Calu3 (cell line): ENCODE results near the gene G3BP1. TPM values are rescaled to one million over a fixed set of nuclear protein-coding genes. Genes with fewer than 3 reads are reported as not detected.

Source experiments
- BruUV-seq: library from RNA; stranded (reverse); fragments of 400-500 nt; replicated peaks from 2 replicates; lab custom pipeline; 2021; lab: Mats Ljungman, UMichigan
- CTCF ChIA-PET: fragments of 300-600 bp; sonication (Branson Sonifier 250); formaldehyde crosslinking; loops from one replicate; lab custom pipeline; 2022; ENCODE audit warnings: antibody characterized with exemption; lab: Charles Lee
- DNase-seq: peaks from one replicate; pipeline ENCODE4 v3.0.0; 2022
- H3K27ac Mint-ChIP-seq: one replicate; pipeline ENCODE4 v1.8.0; 2022; ENCODE audit warnings: mixed read lengths; ENCODE audit not compliant: unreplicated experiment
- H3K27me3 Mint-ChIP-seq: one replicate; pipeline ENCODE4 v1.8.0; 2022; ENCODE audit warnings: mixed read lengths; ENCODE audit not compliant: unreplicated experiment
- H3K36me3 Mint-ChIP-seq: one replicate; pipeline ENCODE4 v1.8.0; 2022; ENCODE audit warnings: mild to moderate bottlenecking, moderate library complexity, mixed read lengths; ENCODE audit not compliant: insufficient read depth, unreplicated experiment
- H3K4me1 Mint-ChIP-seq: one replicate; pipeline ENCODE4 v1.8.0; 2022; ENCODE audit warnings: mild to moderate bottlenecking, low read depth, mixed read lengths; ENCODE audit not compliant: unreplicated experiment
- H3K4me3 Mint-ChIP-seq: one replicate; pipeline ENCODE4 v1.8.0; 2022; ENCODE audit warnings: mild to moderate bottlenecking, low read depth, moderate library complexity, mixed read lengths; ENCODE audit not compliant: unreplicated experiment
- H3K9me3 Mint-ChIP-seq: one replicate; pipeline ENCODE4 v1.8.0; 2022; ENCODE audit warnings: low read depth, mixed read lengths; ENCODE audit not compliant: unreplicated experiment
- intact Hi-C: fragments of 100-400 bp; cut with micrococcal nuclease; formaldehyde crosslinking; loops from one replicate; pipeline ENCODE4 v1.10.0; 2022; ENCODE audit not compliant: unreplicated experiment
- total RNA-seq: library from RNA; stranded (reverse); gene quantifications from 2 replicates; pipeline ENCODE4 v1.2.3, GENCODE V29; 2022
- TF ChIP-seq, protein P1 (sequence below): fragments of 200-600 bp; IDR thresholded peaks from one replicate; pipeline ENCODE4 v1.8.0; 2022; ENCODE audit warnings: antibody characterized with exemption; ENCODE audit not compliant: unreplicated experiment

The G3BP1 gene
- total RNA-seq, 1 experiment from 2014 or later = 393 TPM

- Mint-ChIP-seq H3K9me3 (no peaks in the 10 kb centered on the region), H3K27me3 (no peaks in the 10 kb centered on the region), H3K4me1 (peaks cover 32% of the 10 kb centered on the region), H3K4me3 (no peak overlapping the region), H3K36me3 (peaks cover 45% of the 10 kb centered on the region), H3K27ac (no peak overlapping the region)
- DNase-seq = no peak
- BruUV-seq = no TSS peak
- TF ChIP-seq, protein P1, sequence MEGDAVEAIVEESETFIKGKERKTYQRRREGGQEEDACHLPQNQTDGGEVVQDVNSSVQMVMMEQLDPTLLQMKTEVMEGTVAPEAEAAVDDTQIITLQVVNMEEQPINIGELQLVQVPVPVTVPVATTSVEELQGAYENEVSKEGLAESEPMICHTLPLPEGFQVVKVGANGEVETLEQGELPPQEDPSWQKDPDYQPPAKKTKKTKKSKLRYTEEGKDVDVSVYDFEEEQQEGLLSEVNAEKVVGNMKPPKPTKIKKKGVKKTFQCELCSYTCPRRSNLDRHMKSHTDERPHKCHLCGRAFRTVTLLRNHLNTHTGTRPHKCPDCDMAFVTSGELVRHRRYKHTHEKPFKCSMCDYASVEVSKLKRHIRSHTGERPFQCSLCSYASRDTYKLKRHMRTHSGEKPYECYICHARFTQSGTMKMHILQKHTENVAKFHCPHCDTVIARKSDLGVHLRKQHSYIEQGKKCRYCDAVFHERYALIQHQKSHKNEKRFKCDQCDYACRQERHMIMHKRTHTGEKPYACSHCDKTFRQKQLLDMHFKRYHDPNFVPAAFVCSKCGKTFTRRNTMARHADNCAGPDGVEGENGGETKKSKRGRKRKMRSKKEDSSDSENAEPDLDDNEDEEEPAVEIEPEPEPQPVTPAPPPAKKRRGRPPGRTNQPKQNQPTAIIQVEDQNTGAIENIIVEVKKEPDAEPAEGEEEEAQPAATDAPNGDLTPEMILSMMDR = no peak
- CTCF ChIA-PET = interaction anchor here (0.7 to 1.7 kb wide), 3 partner anchors 10 to 26 kb away, joined by 6 read pairs; no protein-coding TSS in a partner anchor
- intact Hi-C loops = no loop called here
Observed at GRCh38 chr5:151751593-151751992, 20.2 kb upstream of the G3BP1 start.

DNA sequence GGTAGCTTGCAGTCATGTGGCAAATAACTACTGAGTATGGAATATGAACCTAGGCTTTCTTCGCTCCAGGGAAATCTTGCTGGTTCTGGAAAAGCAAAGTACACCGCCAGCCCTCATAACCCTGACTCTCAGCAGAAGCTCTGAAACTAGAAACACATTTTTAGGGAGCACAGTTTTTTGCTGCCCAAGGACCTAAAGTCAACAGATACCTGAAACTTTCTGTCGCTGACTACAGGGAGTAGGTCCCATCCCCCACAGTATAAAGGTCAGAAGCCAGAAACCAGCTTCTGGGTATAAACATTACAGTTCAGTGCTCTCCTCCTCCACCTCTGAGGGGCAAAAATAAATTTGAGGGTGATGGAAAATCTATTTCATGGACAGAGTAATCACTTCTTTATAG is 16.4 kb upstream of the G3BP1 start:
- peaks cover 56% of the 10 kb centered on the region for H3K4me1 Mint-ChIP-seq
- peaks cover 63% of the 10 kb centered on the region for H3K36me3 Mint-ChIP-seq
- no TSS peak for BruUV-seq
- DNase-seq = no peak
- no peaks in the 10 kb centered on the region for H3K9me3 Mint-ChIP-seq
- CTCF ChIA-PET = no interaction called here
- TF ChIP-seq, protein P1 = no peak
- H3K4me3 Mint-ChIP-seq = no peak overlapping the region
- no peak overlapping the region for H3K27ac Mint-ChIP-seq
- intact Hi-C loops = no loop called here
- H3K27me3 Mint-ChIP-seq = no peaks in the 10 kb centered on the region

GRCh38 chr5:151757233-151758140 is 14.3 kb upstream of the G3BP1 start:
- peak overlapping the region; percentile 89 for H3K4me3 Mint-ChIP-seq
- TF ChIP-seq, protein P1 = no peak
- no peaks in the 10 kb centered on the region for H3K9me3 Mint-ChIP-seq
- DNase-seq = peak; percentile 33
- H3K4me1 Mint-ChIP-seq = peaks cover 45% of the 10 kb centered on the region
- CTCF ChIA-PET = interaction anchor here (0.7 to 1.2 kb wide), 4 partner anchors 11 to 16 kb away, joined by 3 to 4 read pairs (median 3); no protein-coding TSS in a partner anchor
- H3K36me3 Mint-ChIP-seq = peaks cover 55% of the 10 kb centered on the region
- intact Hi-C loops = no loop called here
- peak overlapping the region; percentile 74 for H3K27ac Mint-ChIP-seq
- no TSS peak for BruUV-seq
- H3K27me3 Mint-ChIP-seq = no peaks in the 10 kb centered on the region

DNA sequence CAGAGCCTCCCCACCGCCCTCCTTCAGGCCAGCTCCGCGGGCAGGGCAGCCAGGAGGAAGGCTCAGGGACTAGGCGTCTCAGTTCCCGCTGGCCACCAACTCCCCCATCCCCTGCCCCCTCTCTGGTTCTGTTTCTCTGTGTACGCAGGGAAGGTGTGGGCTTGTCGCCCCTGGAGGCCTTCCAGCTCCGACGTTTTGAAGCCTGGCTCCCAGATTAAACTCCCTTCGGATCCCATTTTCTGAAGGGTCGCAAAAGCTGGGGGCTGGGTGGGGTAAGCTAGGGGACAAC is 13.7 kb upstream of the G3BP1 start:
- intact Hi-C loops = no loop called here
- Mint-ChIP-seq H3K36me3 (peaks cover 50% of the 10 kb centered on the region), H3K27ac (peak overlapping the region; percentile 74), H3K4me1 (peaks cover 40% of the 10 kb centered on the region), H3K27me3 (no peaks in the 10 kb centered on the region), H3K4me3 (peak overlapping the region; percentile 89), H3K9me3 (no peaks in the 10 kb centered on the region)
- DNase-seq = no peak
- BruUV-seq = TSS peak; percentile 75
- TF ChIP-seq, protein P1 = no peak
- CTCF ChIA-PET = interaction anchor here (0.6 to 1.2 kb wide), 4 partner anchors 8 to 1469 kb away, joined by 3 read pairs; no protein-coding TSS in a partner anchor
